Keratinocyte (primary cell): ENCODE measurements around the gene CIB4. TPM values are rescaled to one million over a fixed set of nuclear protein-coding genes. Genes with fewer than 3 reads are reported as not detected.

Source experiments
- DNase-seq: peaks from one replicate; pipeline ENCODE4 v3.0.0-alpha.2; 2011; ENCODE audit warnings: low read depth, missing footprints, low spot score
- FAIRE-seq: peaks from 2 replicates; lab custom pipeline; 2011; peaks lifted over from hg19 to GRCh38; lab: Jason Lieb, UNC
- H2AFZ ChIP-seq: 2 replicates; pipeline ENCODE4 v1.6.0; 2012; ENCODE audit warnings: low read length, control low read depth, inconsistent platforms; ENCODE audit not compliant: control insufficient read depth
- H3K27ac ChIP-seq: 2 replicates; pipeline ENCODE4 v1.5.1; 2011; ENCODE audit warnings: low read length; ENCODE audit not compliant: control insufficient read depth, insufficient read depth
- H3K27me3 ChIP-seq: 3 replicates; pipeline ENCODE4 v1.6.0; 2011; ENCODE audit warnings: low read length; ENCODE audit not compliant: control insufficient read depth, insufficient read depth; ENCODE audit errors: extremely low read depth
- H3K36me3 ChIP-seq, 2 experiments: 2 replicates in 1 of 2; 3 replicates in 1 of 2; pipeline ENCODE4 v1.5.1; 2011; ENCODE audit warnings: low read length in 2 of 2, mild to moderate bottlenecking in 1 of 2; ENCODE audit not compliant: control insufficient read depth in 2 of 2, insufficient read depth in 2 of 2; ENCODE audit errors: extremely low read depth in 1 of 2
- H3K4me1 ChIP-seq: 3 replicates; pipeline ENCODE4 v1.5.1; 2011; ENCODE audit warnings: low read length; ENCODE audit not compliant: control insufficient read depth, insufficient read depth; ENCODE audit errors: extremely low read depth
- H3K4me2 ChIP-seq: 3 replicates; pipeline ENCODE4 v1.6.0; 2011; ENCODE audit warnings: low read depth, low read length; ENCODE audit not compliant: control insufficient read depth, insufficient read depth; ENCODE audit errors: extremely low read depth
- H3K4me3 ChIP-seq, 3 experiments: fragments of 200-600 bp in 1 of 3; sonication (generic) in 1 of 3; 2 replicates in 2 of 3; 3 replicates in 1 of 3; pipeline ENCODE4 v1.5.1; 2011 to 2016; ENCODE audit warnings: low read length in 3 of 3, mild to moderate bottlenecking in 3 of 3, control low read depth in 2 of 3, inconsistent platforms in 1 of 3, low read depth in 1 of 3, mixed read lengths in 1 of 3, mixed run types in 1 of 3, moderate library complexity in 1 of 3; ENCODE audit not compliant: control insufficient read depth in 2 of 3, insufficient read depth in 2 of 3; ENCODE audit errors: extremely low read depth in 1 of 3
- H3K79me2 ChIP-seq: 2 replicates; pipeline ENCODE4 v1.6.0; 2012; ENCODE audit warnings: low read length; ENCODE audit not compliant: control insufficient read depth, insufficient read depth
- H3K9ac ChIP-seq: 3 replicates; pipeline ENCODE4 v1.6.0; 2011; ENCODE audit warnings: low read length; ENCODE audit not compliant: control insufficient read depth, insufficient read depth; ENCODE audit errors: extremely low read depth
- H3K9me1 ChIP-seq: 3 replicates; pipeline ENCODE4 v1.6.0; 2011; ENCODE audit warnings: low read length; ENCODE audit not compliant: control insufficient read depth, insufficient read depth; ENCODE audit errors: extremely low read depth
- H3K9me3 ChIP-seq: 2 replicates; pipeline ENCODE4 v1.5.1; 2012; ENCODE audit warnings: low read depth, low read length; ENCODE audit not compliant: control insufficient read depth
- H4K20me1 ChIP-seq: 3 replicates; pipeline ENCODE4 v1.6.0; 2011; ENCODE audit warnings: low read length; ENCODE audit not compliant: control insufficient read depth, insufficient read depth; ENCODE audit errors: extremely low read depth
- EZH2 ChIP-seq: IDR thresholded peaks from one replicate; pipeline ENCODE4 v1.6.1; 2012; ENCODE audit warnings: inconsistent platforms, mild to moderate bottlenecking, low read length, moderate library complexity
- dilution Hi-C: fragments of 300-500 bp; cut with MboI; formaldehyde crosslinking; loops from one replicate; pipeline ENCODE4 v1.7.0; 2020; ENCODE audit warnings: low sequenced_read_pairs; ENCODE audit not compliant: extremely low pct_ligation_motif_present
- polyA plus RNA-seq, 5 experiments: library from polyadenylated mRNA; depleted of rRNA in 3 of 5; stranded (reverse) in 3 of 5; stranded (forward) in 1 of 5; unstranded in 1 of 5; fragments of >200 nt; gene quantifications; 1 replicate in 1 of 5; 2 replicates in 3 of 5; 3 replicates in 1 of 5; pipeline versions ENCODE4 v1.2.1 to v1.2.3, GENCODE V29; 2011 to 2012; ENCODE audit warnings: missing spikeins in 2 of 5, low read depth in 1 of 5, low replicate concordance in 1 of 5
- TF ChIP-seq, protein P1 (sequence below), 3 experiments: IDR thresholded peaks in 1 of 3; conservative IDR thresholded peaks in 1 of 3; optimal IDR thresholded peaks in 1 of 3; 2 replicates in 2 of 3; 3 replicates in 1 of 3; pipeline versions ENCODE3 to v1.5.1; 2011; ENCODE audit warnings: low read length in 3 of 3, mild to moderate bottlenecking in 3 of 3, moderate library complexity in 2 of 3, control low read depth in 1 of 3, inconsistent platforms in 1 of 3; ENCODE audit not compliant: insufficient read depth in 2 of 3; ENCODE audit errors: extremely low read depth in 1 of 3

Gene CIB4
- polyA plus RNA-seq, 1 donor (not counting 4 experiments of a cell fraction or from before 2014, with no cell fraction given) = not detected

- Histone ChIP-seq H2AFZ (no peak overlapping the region), H3K27ac (no peak overlapping the region), H4K20me1 (no peaks in the 10 kb centered on the region), H3K4me1 (no peaks in the 10 kb centered on the region), H3K9ac (no peak overlapping the region), H3K79me2 (no peaks in the 10 kb centered on the region), H3K36me3 (no peaks in the 10 kb centered on the region), H3K27me3 (peaks cover 37% of the 10 kb centered on the region), H3K4me2 (no peak overlapping the region), H3K9me1 (no peaks in the 10 kb centered on the region), H3K4me3 (no peak overlapping the region), H3K9me3 (no peaks in the 10 kb centered on the region)
- dilution Hi-C loops = no loop called here
- TF ChIP-seq, protein P1, sequence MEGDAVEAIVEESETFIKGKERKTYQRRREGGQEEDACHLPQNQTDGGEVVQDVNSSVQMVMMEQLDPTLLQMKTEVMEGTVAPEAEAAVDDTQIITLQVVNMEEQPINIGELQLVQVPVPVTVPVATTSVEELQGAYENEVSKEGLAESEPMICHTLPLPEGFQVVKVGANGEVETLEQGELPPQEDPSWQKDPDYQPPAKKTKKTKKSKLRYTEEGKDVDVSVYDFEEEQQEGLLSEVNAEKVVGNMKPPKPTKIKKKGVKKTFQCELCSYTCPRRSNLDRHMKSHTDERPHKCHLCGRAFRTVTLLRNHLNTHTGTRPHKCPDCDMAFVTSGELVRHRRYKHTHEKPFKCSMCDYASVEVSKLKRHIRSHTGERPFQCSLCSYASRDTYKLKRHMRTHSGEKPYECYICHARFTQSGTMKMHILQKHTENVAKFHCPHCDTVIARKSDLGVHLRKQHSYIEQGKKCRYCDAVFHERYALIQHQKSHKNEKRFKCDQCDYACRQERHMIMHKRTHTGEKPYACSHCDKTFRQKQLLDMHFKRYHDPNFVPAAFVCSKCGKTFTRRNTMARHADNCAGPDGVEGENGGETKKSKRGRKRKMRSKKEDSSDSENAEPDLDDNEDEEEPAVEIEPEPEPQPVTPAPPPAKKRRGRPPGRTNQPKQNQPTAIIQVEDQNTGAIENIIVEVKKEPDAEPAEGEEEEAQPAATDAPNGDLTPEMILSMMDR (optimal IDR thresholded peaks at IDR 0.05 in 1 of 3, IDR thresholded peaks at IDR 0.05 in 1 of 3, conservative IDR thresholded peaks at IDR 0.05 in 1 of 3; ENCODE audit: extremely low read depth in 1 of 3, insufficient read depth in 2 of 3, low read length in 3 of 3) = no peak
- TF ChIP-seq EZH2 = no peak
- DNase-seq = no peak
- FAIRE-seq = no peak
Measured at GRCh38 chr2:26588576-26588975, 52.6 kb downstream of the CIB4 start.

DNA sequence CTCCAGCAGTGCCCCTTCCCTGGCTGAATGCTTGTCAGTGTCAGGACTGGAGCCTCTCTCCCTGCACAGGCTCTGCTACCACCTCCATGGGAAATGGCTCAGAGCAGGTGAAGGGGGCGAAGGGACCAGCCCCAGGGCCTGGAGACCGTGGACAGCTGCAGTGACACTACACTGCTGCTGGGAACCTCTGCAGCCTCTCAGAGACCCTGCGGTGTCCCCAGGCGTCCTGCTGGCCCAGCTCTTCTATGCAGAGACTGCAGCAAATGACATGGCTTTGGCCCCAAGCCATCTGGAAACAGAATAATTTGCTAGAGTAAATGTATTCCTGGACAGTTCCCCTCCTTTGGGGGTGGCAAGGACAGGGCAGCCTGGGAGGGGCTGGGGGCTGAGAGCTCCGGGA, 53.2 kb downstream of the CIB4 start:
- no peak overlapping the region for H3K4me2 ChIP-seq
- no peaks in the 10 kb centered on the region for H3K9me3 ChIP-seq
- no peaks in the 10 kb centered on the region for H4K20me1 ChIP-seq
- no peaks in the 10 kb centered on the region for H3K79me2 ChIP-seq
- H3K9ac ChIP-seq = no peak overlapping the region
- FAIRE-seq (no peak), DNase-seq (no peak)
- H2AFZ ChIP-seq = no peak overlapping the region
- H3K4me1 ChIP-seq = no peaks in the 10 kb centered on the region
- no peaks in the 10 kb centered on the region for H3K36me3 ChIP-seq
- no peak overlapping the region for H3K4me3 ChIP-seq
- peaks cover 43% of the 10 kb centered on the region for H3K27me3 ChIP-seq
- dilution Hi-C loops = no loop called here
- no peaks in the 10 kb centered on the region for H3K9me1 ChIP-seq
- no peak overlapping the region for H3K27ac ChIP-seq
- TF ChIP-seq, protein P1 (optimal IDR thresholded peaks at IDR 0.05 in 1 of 3, IDR thresholded peaks at IDR 0.05 in 1 of 3, conservative IDR thresholded peaks at IDR 0.05 in 1 of 3; ENCODE audit: extremely low read depth in 1 of 3, insufficient read depth in 2 of 3, low read length in 3 of 3) = no peak
- no peak for TF ChIP-seq EZH2
